IMR-90 (cell line): ENCODE data around the gene SELENOH. TPM values are rescaled to one million over a fixed set of nuclear protein-coding genes. Genes with fewer than 3 reads are reported as not detected.

ENCODE experiments used
- ATAC-seq: fragments of 200-7000 bp; cut with Tn5 transposase; 2 replicates; pipeline ENCODE4 v1.9.1; 2020; ENCODE audit warnings: low read depth, mild to moderate bottlenecking, moderate library complexity
- BruUV-seq: library from RNA; stranded (reverse); fragments of 400-500 nt; replicated peaks from 2 replicates; lab custom pipeline; 2021; lab: Mats Ljungman, UMichigan
- CTCF ChIA-PET: fragments of 300-600 bp; formaldehyde crosslinking; extraction: SDS; loops from one replicate; lab custom pipeline; 2021; ENCODE audit warnings: antibody characterized with exemption; lab: Yijun Ruan, JAX
- POLR2A ChIA-PET: fragments of 300-600 bp; sonication (Branson Sonifier 250); formaldehyde crosslinking; loops from one replicate; lab custom pipeline; 2022; ENCODE audit warnings: antibody characterized with exemption; ENCODE audit not compliant: unreplicated experiment; lab: Charles Lee
- DNase-seq: peaks from one replicate; pipeline ENCODE4 v3.0.0; 2013
- H2AFZ ChIP-seq: replicated peaks from 2 replicates; pipeline ENCODE3; 2013; ENCODE audit warnings: low read length, mild to moderate bottlenecking; ENCODE audit not compliant: poor library complexity
- H2AK5ac ChIP-seq: 2 replicates; pipeline ENCODE4 v1.6.1; 2013; ENCODE audit warnings: low read depth, low read length, inconsistent platforms
- H2AK9ac ChIP-seq: replicated peaks from 2 replicates; pipeline ENCODE3; 2013; ENCODE audit warnings: mild to moderate bottlenecking, low read depth, low read length, moderate library complexity; ENCODE audit not compliant: poor library complexity
- H2BK120ac ChIP-seq: 2 replicates; pipeline ENCODE4 v1.6.1; 2013; ENCODE audit warnings: low read depth, low read length, inconsistent platforms
- H2BK15ac ChIP-seq: 3 replicates; pipeline ENCODE4 v1.6.1; 2013; ENCODE audit warnings: low read depth, low read length, inconsistent platforms
- H2BK20ac ChIP-seq: 2 replicates; pipeline ENCODE4 v1.6.1; 2013; ENCODE audit warnings: low read depth, mild to moderate bottlenecking, inconsistent platforms, low read length, moderate library complexity
- H2BK5ac ChIP-seq: 2 replicates; pipeline ENCODE4 v1.6.1; 2013; ENCODE audit warnings: mild to moderate bottlenecking, low read depth, low read length, inconsistent platforms; ENCODE audit not compliant: poor library complexity, severe bottlenecking
- H3K14ac ChIP-seq: replicated peaks from 2 replicates; pipeline ENCODE4 v1.6.1; 2013; ENCODE audit warnings: low read depth, low read length, inconsistent platforms
- H3K18ac ChIP-seq: 2 replicates; pipeline ENCODE4 v1.6.1; 2013; ENCODE audit warnings: low read depth, low read length, control low read depth
- H3K23ac ChIP-seq: 2 replicates; pipeline ENCODE4 v1.6.1; 2013; ENCODE audit warnings: low read depth, low read length, inconsistent platforms
- H3K27ac ChIP-seq: 2 replicates; pipeline ENCODE4 v1.5.1; 2013; ENCODE audit warnings: mild to moderate bottlenecking, control low read depth, low read length; ENCODE audit not compliant: insufficient read depth
- H3K27me3 ChIP-seq: 2 replicates; pipeline ENCODE4 v1.6.1; 2013; ENCODE audit warnings: low read length; ENCODE audit not compliant: control insufficient read depth, insufficient read depth
- H3K36me3 ChIP-seq: 2 replicates; pipeline ENCODE4 v1.6.1; 2013; ENCODE audit warnings: low read length, mixed read lengths; ENCODE audit not compliant: control insufficient read depth, insufficient read depth
- H3K4ac ChIP-seq: 2 replicates; pipeline ENCODE4 v1.6.1; 2013; ENCODE audit warnings: low read depth, low read length, inconsistent platforms
- H3K4me1 ChIP-seq: 2 replicates; pipeline ENCODE4 v1.6.1; 2013; ENCODE audit warnings: low read length, mixed read lengths; ENCODE audit not compliant: control insufficient read depth, insufficient read depth
- H3K4me2 ChIP-seq: 2 replicates; pipeline ENCODE4 v1.6.1; 2013; ENCODE audit warnings: low read depth, mild to moderate bottlenecking, control low read depth, low read length, moderate library complexity
- H3K4me3 ChIP-seq: 2 replicates; pipeline ENCODE4 v1.5.1; 2013; ENCODE audit warnings: low read depth, mild to moderate bottlenecking, control low read depth, low read length, moderate library complexity; ENCODE audit not compliant: insufficient read depth
- H3K56ac ChIP-seq: 2 replicates; pipeline ENCODE4 v1.6.1; 2013; ENCODE audit warnings: low read length, inconsistent platforms; ENCODE audit not compliant: insufficient read depth; ENCODE audit errors: extremely low read depth
- H3K79me1 ChIP-seq, 2 experiments: 2 replicates each; pipeline ENCODE4 v1.6.1; 2013; ENCODE audit warnings: low read length in 2 of 2, inconsistent platforms in 1 of 2, low read depth in 1 of 2
- H3K9ac ChIP-seq: 2 replicates; pipeline ENCODE4 v1.6.1; 2013; ENCODE audit warnings: low read depth, low read length, control low read depth
- H3K9me1 ChIP-seq: 2 replicates; pipeline ENCODE4 v1.6.1; 2013; ENCODE audit warnings: low read length, inconsistent platforms; ENCODE audit not compliant: insufficient read depth
- H3K9me3 ChIP-seq: 2 replicates; pipeline ENCODE4 v1.6.1; 2013; ENCODE audit warnings: low read length; ENCODE audit not compliant: control insufficient read depth, insufficient read depth
- H4K20me1 ChIP-seq: 2 replicates; pipeline ENCODE4 v1.6.1; 2013; ENCODE audit warnings: low read length, inconsistent platforms; ENCODE audit not compliant: insufficient read depth
- H4K5ac ChIP-seq: 2 replicates; pipeline ENCODE4 v1.6.1; 2013; ENCODE audit warnings: mild to moderate bottlenecking, low read depth, low read length, control low read depth
- H4K8ac ChIP-seq, 2 experiments: 2 replicates each; pipeline ENCODE4 v1.6.1; 2013; ENCODE audit warnings: low read depth in 2 of 2, low read length in 2 of 2, control low read depth in 1 of 2, inconsistent platforms in 1 of 2
- H4K91ac ChIP-seq: 2 replicates; pipeline ENCODE4 v1.6.1; 2013; ENCODE audit warnings: low read depth, low read length, inconsistent platforms; ENCODE audit not compliant: insufficient read depth
- BHLHE40 ChIP-seq: fragments of 150-350 bp; IDR thresholded peaks from 2 replicates; pipeline ENCODE4 v1.6.1; 2016; ENCODE audit warnings: mild to moderate bottlenecking, low read depth, low read length
- CHD1 ChIP-seq: IDR thresholded peaks from 2 replicates; pipeline ENCODE4 v1.6.1; 2012; ENCODE audit warnings: low read depth, low read length, improper control_type of control experiment
- MAFK ChIP-seq: IDR thresholded peaks from 2 replicates; pipeline ENCODE4 v1.6.1; 2012; ENCODE audit warnings: low read depth, low read length, improper control_type of control experiment
- MAZ ChIP-seq: IDR thresholded peaks from 2 replicates; pipeline ENCODE4 v1.6.1; 2012; ENCODE audit warnings: low read depth, mild to moderate bottlenecking, low read length, improper control_type of control experiment, moderate library complexity, borderline replicate concordance
- MXI1 ChIP-seq: IDR thresholded peaks from 2 replicates; pipeline ENCODE4 v1.6.1; 2012; ENCODE audit warnings: low read depth, mild to moderate bottlenecking, low read length, moderate library complexity, borderline replicate concordance
- POLR2A ChIP-seq: IDR thresholded peaks from 2 replicates; pipeline ENCODE4 v1.6.1; 2012; ENCODE audit warnings: mild to moderate bottlenecking, low read depth, low read length
- RAD21 ChIP-seq: IDR thresholded peaks from 2 replicates; pipeline ENCODE4 v1.6.1; 2012; ENCODE audit warnings: low read length, improper control_type of control experiment
- RCOR1 ChIP-seq: IDR thresholded peaks from 2 replicates; pipeline ENCODE4 v1.6.1; 2012; ENCODE audit warnings: mild to moderate bottlenecking, low read length, improper control_type of control experiment; ENCODE audit not compliant: insufficient replicate concordance
- RFX5 ChIP-seq: IDR thresholded peaks from 2 replicates; pipeline ENCODE4 v1.8.0; 2012; ENCODE audit warnings: low read depth, mild to moderate bottlenecking, low read length, moderate library complexity
- SMC3 ChIP-seq: fragments of 150-350 bp; IDR thresholded peaks from 2 replicates; pipeline ENCODE4 v1.6.1; 2016; ENCODE audit warnings: low read depth, mild to moderate bottlenecking, antibody characterized with exemption, low read length, moderate library complexity
- dilution Hi-C: fragments of 300-500 bp; cut with HindIII; formaldehyde crosslinking; loops from one replicate; pipeline ENCODE4 v1.14.3; 2018; ENCODE audit warnings: low sequenced_read_pairs; ENCODE audit not compliant: unreplicated experiment
- in situ Hi-C: fragments of 300-500 bp; cut with MboI; formaldehyde crosslinking; loops from 3 replicates; pipeline ENCODE4 v1.14.3; 2019; ENCODE audit warnings: low sequenced_read_pairs, inconsistent platforms, mixed read lengths
- intact Hi-C: fragments of 100-400 bp; cut with micrococcal nuclease; formaldehyde crosslinking; loops from 2 replicates; pipeline ENCODE4 v1.10.0; 2022
- polyA plus RNA-seq, 3 experiments: library from polyadenylated mRNA; depleted of rRNA; stranded (reverse); fragments of >200 nt; gene quantifications; 2 replicates each; pipeline ENCODE4 v1.2.3, GENCODE V29; 2012; ENCODE audit warnings: low replicate concordance in 1 of 3
- total RNA-seq: library from RNA; depleted of rRNA; stranded (reverse); fragments of >200 nt; gene quantifications from 2 replicates; pipeline ENCODE4 v1.2.3, GENCODE V29; 2012
- TF ChIP-seq, protein P1 (sequence below): fragments of 150-350 bp; IDR thresholded peaks from 2 replicates; pipeline ENCODE4 v1.6.1; 2016; ENCODE audit warnings: low read depth, mild to moderate bottlenecking, low read length, moderate library complexity, borderline replicate concordance
- TF ChIP-seq, protein P2 (sequence below): conservative IDR thresholded peaks from 2 replicates; pipeline ENCODE4 v1.5.1; 2012; ENCODE audit warnings: mild to moderate bottlenecking, low read depth, low read length, improper control_type of control experiment

The SELENOH gene
- total and polyA plus RNA-seq, 2 of the 4 experiments (the other 2 are of a cell fraction) = 40.3 to 107 TPM

GRCh38 chr11:57792870-57793269, 51.6 kb downstream of the SELENOH start:
- H3K23ac ChIP-seq = no peak overlapping the region
- H4K20me1 ChIP-seq = peaks cover 72% of the 10 kb centered on the region
- H2AFZ ChIP-seq = no peak overlapping the region
- H3K4ac ChIP-seq = no peak overlapping the region
- H3K56ac ChIP-seq = no peak overlapping the region
- intact Hi-C loops = no loop called here
- peaks cover 24 to 66% of the 10 kb centered on the region in 2 experiments; a peak in 3 of 4 replicates for H3K79me1 ChIP-seq
- H3K9ac ChIP-seq = no peak overlapping the region
- dilution Hi-C loops = no loop called here
- H3K27me3 ChIP-seq = no peaks in the 10 kb centered on the region
- no peak overlapping the region for H4K8ac ChIP-seq
- H3K4me3 ChIP-seq = no peak overlapping the region
- ChIA-PET CTCF (no interaction called here), POLR2A (no interaction called here)
- no peak overlapping the region for H3K18ac ChIP-seq
- H3K4me1 ChIP-seq = peaks cover 8% of the 10 kb centered on the region
- TF ChIP-seq BHLHE40 (no peak), CHD1 (no peak), RFX5 (no peak), RAD21 (no peak), POLR2A (no peak), MAFK (no peak), SMC3 (no peak), RCOR1 (no peak), MXI1 (no peak), MAZ (no peak)
- TF ChIP-seq, protein P1, sequence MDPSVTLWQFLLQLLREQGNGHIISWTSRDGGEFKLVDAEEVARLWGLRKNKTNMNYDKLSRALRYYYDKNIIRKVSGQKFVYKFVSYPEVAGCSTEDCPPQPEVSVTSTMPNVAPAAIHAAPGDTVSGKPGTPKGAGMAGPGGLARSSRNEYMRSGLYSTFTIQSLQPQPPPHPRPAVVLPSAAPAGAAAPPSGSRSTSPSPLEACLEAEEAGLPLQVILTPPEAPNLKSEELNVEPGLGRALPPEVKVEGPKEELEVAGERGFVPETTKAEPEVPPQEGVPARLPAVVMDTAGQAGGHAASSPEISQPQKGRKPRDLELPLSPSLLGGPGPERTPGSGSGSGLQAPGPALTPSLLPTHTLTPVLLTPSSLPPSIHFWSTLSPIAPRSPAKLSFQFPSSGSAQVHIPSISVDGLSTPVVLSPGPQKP = no peak
- TF ChIP-seq, protein P2, sequence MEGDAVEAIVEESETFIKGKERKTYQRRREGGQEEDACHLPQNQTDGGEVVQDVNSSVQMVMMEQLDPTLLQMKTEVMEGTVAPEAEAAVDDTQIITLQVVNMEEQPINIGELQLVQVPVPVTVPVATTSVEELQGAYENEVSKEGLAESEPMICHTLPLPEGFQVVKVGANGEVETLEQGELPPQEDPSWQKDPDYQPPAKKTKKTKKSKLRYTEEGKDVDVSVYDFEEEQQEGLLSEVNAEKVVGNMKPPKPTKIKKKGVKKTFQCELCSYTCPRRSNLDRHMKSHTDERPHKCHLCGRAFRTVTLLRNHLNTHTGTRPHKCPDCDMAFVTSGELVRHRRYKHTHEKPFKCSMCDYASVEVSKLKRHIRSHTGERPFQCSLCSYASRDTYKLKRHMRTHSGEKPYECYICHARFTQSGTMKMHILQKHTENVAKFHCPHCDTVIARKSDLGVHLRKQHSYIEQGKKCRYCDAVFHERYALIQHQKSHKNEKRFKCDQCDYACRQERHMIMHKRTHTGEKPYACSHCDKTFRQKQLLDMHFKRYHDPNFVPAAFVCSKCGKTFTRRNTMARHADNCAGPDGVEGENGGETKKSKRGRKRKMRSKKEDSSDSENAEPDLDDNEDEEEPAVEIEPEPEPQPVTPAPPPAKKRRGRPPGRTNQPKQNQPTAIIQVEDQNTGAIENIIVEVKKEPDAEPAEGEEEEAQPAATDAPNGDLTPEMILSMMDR = no peak
- H2BK20ac ChIP-seq = no peak overlapping the region
- H3K27ac ChIP-seq = no peak overlapping the region
- BruUV-seq = no TSS peak
- in situ Hi-C loops = no loop called here
- ATAC-seq = no peak
- H3K9me3 ChIP-seq = no peaks in the 10 kb centered on the region
- peaks cover 15% of the 10 kb centered on the region for H3K9me1 ChIP-seq
- DNase-seq = no peak
- no peak overlapping the region for H2BK15ac ChIP-seq
- peaks cover 37% of the 10 kb centered on the region for H3K36me3 ChIP-seq
- no peak overlapping the region for H2BK5ac ChIP-seq
- H2AK5ac ChIP-seq = no peak overlapping the region
- no peak overlapping the region for H3K4me2 ChIP-seq
- no peak overlapping the region for H4K91ac ChIP-seq
- H2BK120ac ChIP-seq = no peak overlapping the region
- H2AK9ac ChIP-seq = no peak overlapping the region
- no peak overlapping the region for H4K5ac ChIP-seq
- H3K14ac ChIP-seq = no peak overlapping the region
